Stimulated activated naive CD8-positive, alpha-beta T cell treated with anti-CD3 and anti-CD28 coated beads, Interleukin-15, amount 100 ng/mL, for 72 hours (primary cell): Measurements from ENCODE around the gene FDCSP.
A peak's percentile ranks its signal among the peaks of the same experiment; 100 is the strongest.
"Not testable (repeated sequence)": the region's sequence is repeated elsewhere in the genome, so short reads cannot be mapped to it uniquely, and the experiment has no call there.

Experiments
- ATAC-seq: fragments of 150-1000 bp; cut with Tn5 transposase; 2 replicates; pipeline ENCODE4 v1.10.0; 2021; ENCODE audit warnings: mild to moderate bottlenecking, moderate library complexity
- DNase-seq, 2 donors: peaks; one replicate each; pipeline ENCODE4 v3.0.0; 2021 to 2022
- H3K27ac Mint-ChIP-seq, 2 donors: one replicate each; pipeline ENCODE4 v1.8.0; 2022; ENCODE audit warnings: mild to moderate bottlenecking in 2 of 2, mixed read lengths in 2 of 2, moderate library complexity in 2 of 2
- H3K27me3 Mint-ChIP-seq: one replicate; pipeline ENCODE4 v1.8.0; 2022; ENCODE audit warnings: mixed read lengths
- H3K4me1 Mint-ChIP-seq: one replicate; pipeline ENCODE4 v1.8.0; 2022; ENCODE audit warnings: mild to moderate bottlenecking, mixed read lengths
- H3K4me3 Mint-ChIP-seq, 2 donors: one replicate each; pipeline ENCODE4 v1.8.0; 2022; ENCODE audit warnings: mild to moderate bottlenecking in 2 of 2, mixed read lengths in 2 of 2, moderate library complexity in 1 of 2
- H3K9me3 Mint-ChIP-seq, 2 donors: one replicate each; pipeline ENCODE4 v1.8.0; 2022; ENCODE audit warnings: mixed read lengths in 2 of 2

FDCSP gene

DNA sequence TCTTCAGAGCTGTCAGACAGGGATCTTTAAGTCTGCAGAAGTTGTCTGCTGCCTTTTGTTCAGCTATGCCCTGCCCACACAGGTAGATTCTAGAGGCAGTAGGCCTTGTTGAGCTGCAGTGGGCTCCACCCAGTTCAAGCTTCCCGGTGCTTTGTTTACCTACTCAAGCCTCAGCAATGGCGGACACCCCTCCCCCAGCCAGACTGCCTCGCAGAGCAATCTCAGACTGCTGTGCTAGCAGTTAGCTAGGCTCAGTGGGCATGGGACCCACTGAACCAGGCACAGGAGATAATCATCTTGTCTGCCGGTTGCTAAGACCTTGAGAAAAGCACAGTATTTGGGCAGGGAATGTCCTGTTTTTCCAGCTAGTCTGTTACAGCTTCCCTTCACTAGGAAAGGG is 13.2 kb upstream of the FDCSP start:
- H3K4me3 Mint-ChIP-seq, ATAC-seq, H3K9me3 Mint-ChIP-seq, H3K4me1 Mint-ChIP-seq, H3K27me3 Mint-ChIP-seq, H3K27ac Mint-ChIP-seq, DNase-seq: not testable (repeated sequence)

- not testable (repeated sequence) for H3K4me3 Mint-ChIP-seq, DNase-seq, H3K9me3 Mint-ChIP-seq, ATAC-seq, H3K4me1 Mint-ChIP-seq, H3K27me3 Mint-ChIP-seq, H3K27ac Mint-ChIP-seq
Observed at GRCh38 chr4:70216109-70216508, 9.8 kb upstream of the FDCSP start.

GRCh38 chr4:70216550-70216949 is 9.4 kb upstream of the FDCSP start:
- H3K4me3 Mint-ChIP-seq, ATAC-seq, H3K27me3 Mint-ChIP-seq, H3K27ac Mint-ChIP-seq, H3K4me1 Mint-ChIP-seq, DNase-seq, H3K9me3 Mint-ChIP-seq: not testable (repeated sequence)

- ATAC-seq, H3K27me3 Mint-ChIP-seq, H3K27ac Mint-ChIP-seq, DNase-seq, H3K4me1 Mint-ChIP-seq, H3K9me3 Mint-ChIP-seq, H3K4me3 Mint-ChIP-seq: not testable (repeated sequence)
Observed at GRCh38 chr4:70221389-70221788, 4.5 kb upstream of the FDCSP start.

DNA sequence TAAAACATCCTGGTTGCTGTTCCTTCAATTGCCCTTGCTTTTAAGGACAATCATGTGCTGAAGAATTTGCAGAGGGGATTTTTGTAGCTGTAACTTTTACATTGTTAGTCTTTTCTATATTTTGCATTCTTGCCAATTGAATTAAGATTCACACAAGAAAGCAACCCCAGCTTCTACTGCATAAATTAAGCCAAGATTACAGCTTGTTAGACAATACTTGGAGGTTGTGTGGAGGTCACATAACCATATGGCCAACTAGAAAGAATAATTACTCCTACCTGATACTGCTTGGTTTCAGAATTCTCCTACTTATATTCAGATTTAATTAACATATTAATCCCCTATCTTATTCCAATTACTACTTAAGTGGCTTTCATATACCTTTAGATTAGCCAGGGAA is 4.1 kb upstream of the FDCSP start:
- not testable (repeated sequence) for H3K4me1 Mint-ChIP-seq, H3K9me3 Mint-ChIP-seq, H3K27me3 Mint-ChIP-seq, H3K4me3 Mint-ChIP-seq, DNase-seq, H3K27ac Mint-ChIP-seq, ATAC-seq

GRCh38 chr4:70236125-70236524 is 10.2 kb downstream of the FDCSP start:
- Mint-ChIP-seq H3K27me3 (no peaks in the 10 kb centered on the region), H3K4me3 (no peak overlapping the region), H3K4me1 (no peaks in the 10 kb centered on the region), H3K27ac (no peak overlapping the region), H3K9me3 (no peaks in the 10 kb centered on the region)
- DNase-seq: no peak
- ATAC-seq: no peak

DNA sequence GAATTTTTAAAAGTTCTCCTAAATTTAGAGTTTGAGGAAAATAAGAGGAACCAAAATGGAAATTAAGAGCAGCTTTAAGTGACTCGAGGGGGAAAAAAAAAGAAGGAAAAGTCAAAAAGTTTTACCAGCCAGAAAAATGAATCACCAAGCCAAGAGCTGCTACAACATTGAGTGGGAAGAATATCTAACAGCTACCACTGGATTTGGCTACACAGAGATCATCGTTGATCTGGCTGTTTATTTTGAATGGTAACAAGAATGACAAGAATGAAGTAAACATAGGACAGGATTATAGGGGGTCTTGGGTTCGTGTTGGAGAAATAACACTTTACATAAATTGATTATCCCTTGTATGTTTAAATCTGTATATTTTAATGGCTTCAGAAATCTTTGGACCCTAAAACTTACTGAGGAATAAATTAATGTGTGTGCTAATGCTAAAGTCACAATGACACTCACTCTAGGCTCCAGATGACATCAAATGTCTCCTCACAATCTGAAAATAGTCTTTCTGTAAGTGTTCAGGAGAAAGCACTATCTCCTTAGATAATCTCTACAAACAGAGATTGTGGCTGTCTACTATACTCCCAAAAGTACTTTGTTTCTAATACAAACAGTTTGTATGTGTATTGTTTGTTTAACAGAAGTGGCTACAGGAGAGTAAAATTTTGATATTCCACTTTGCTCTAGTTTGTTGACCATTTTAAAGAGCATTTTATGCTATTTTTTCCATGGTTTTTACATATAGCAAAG is 13.4 kb downstream of the FDCSP start:
- no peak for DNase-seq
- Mint-ChIP-seq H3K9me3 (no peaks in the 10 kb centered on the region), H3K27me3 (no peaks in the 10 kb centered on the region), H3K27ac (no peak overlapping the region), H3K4me3 (no peak overlapping the region), H3K4me1 (no peaks in the 10 kb centered on the region)
- ATAC-seq: no peak

- no peaks in the 10 kb centered on the region for H3K27me3 Mint-ChIP-seq
- no peaks in the 10 kb centered on the region for H3K4me1 Mint-ChIP-seq
- H3K27ac Mint-ChIP-seq: no peak overlapping the region
- no peak overlapping the region for H3K4me3 Mint-ChIP-seq
- no peak for DNase-seq
- H3K9me3 Mint-ChIP-seq: no peaks in the 10 kb centered on the region
- no peak for ATAC-seq
Observed at GRCh38 chr4:70239884-70240591, 14.1 kb downstream of the FDCSP start.

DNA sequence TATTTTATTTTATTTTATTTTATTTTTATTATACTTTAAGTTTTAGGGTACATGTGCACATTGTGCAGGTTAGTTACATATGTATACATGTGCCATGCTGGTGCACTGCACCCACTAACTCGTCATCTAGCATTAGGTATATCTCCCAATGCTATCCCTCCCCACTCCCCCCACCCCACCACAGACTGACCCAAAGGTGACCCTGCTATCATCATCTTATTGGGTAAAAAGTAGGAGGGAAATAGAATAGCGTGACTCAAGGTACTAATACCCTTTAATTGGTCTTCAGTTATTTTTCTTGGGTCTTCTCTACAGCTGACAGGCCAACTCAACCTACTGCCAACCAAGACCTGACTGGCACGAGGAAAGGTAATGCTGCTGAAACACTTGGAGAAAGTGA is 16.4 kb downstream of the FDCSP start, which contains the start of gene CSN3:
CSN3 (plus strand) TSS at position 301 of the 400 bp plus-strand sequence. CDS start 2,223 bp downstream, outside the sequence.
- not testable (repeated sequence) for H3K4me3 Mint-ChIP-seq, DNase-seq, H3K27ac Mint-ChIP-seq, H3K9me3 Mint-ChIP-seq, ATAC-seq, H3K27me3 Mint-ChIP-seq, H3K4me1 Mint-ChIP-seq

GRCh38 chr4:70243091-70243490 is 17.2 kb downstream of the FDCSP start:
- H3K9me3 Mint-ChIP-seq: no peaks in the 10 kb centered on the region
- H3K27me3 Mint-ChIP-seq: no peaks in the 10 kb centered on the region
- no peak overlapping the region for H3K4me3 Mint-ChIP-seq
- ATAC-seq (no peak), DNase-seq (no peak)
- H3K27ac Mint-ChIP-seq: no peak overlapping the region
- H3K4me1 Mint-ChIP-seq: no peaks in the 10 kb centered on the region

DNA sequence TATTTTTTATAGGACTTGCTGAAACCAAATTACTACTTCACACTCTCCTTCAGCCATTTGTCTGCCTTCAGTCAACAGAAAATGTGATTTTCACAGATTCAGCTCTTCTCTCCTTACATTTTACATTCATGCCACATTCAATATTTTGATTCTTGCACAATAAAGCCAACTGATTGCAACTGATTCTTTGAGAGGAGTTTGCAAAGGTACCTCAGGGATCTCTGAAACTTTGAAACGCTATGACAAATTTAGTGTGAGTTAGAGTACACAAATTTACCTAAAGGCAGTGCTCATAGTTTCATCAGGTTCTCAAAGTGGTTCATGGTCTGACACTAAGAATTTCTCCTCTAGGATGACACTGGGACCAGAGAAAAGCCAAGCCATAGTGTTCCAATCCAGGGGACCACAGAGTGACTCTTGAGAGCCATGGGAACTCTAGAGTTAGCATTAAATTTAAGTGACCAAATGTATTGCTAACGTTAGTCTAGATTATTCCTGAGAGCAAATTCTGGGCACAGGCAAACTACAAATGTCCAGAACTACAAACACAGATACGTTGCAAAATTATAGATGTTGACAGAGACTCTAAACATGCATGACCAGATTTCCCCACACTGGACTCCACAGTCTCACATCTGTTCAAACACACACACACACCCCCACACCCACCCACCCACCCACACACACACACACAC is 25.5 kb downstream of the FDCSP start:
- no peaks in the 10 kb centered on the region for H3K9me3 Mint-ChIP-seq
- H3K4me1 Mint-ChIP-seq: no peaks in the 10 kb centered on the region
- ATAC-seq (no peak), DNase-seq (no peak)
- no peak overlapping the region for H3K27ac Mint-ChIP-seq
- H3K4me3 Mint-ChIP-seq: no peak overlapping the region
- no peaks in the 10 kb centered on the region for H3K27me3 Mint-ChIP-seq

DNA sequence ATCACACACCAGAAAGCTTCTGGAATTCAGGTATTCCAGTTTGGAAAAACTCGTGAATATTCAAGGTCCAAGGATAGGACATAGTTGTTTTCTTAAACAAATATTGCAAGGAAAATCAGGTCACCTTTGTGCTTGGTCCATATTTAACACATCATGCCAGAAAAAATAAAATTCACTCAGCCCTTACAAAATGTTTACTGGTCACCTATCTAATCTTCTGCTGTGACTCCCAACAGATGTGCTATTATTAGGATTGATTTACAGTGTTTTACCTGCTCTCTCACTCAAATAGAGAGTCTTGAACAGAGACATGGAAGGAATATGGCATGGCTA is 26.0 kb downstream of the FDCSP start:
- H3K9me3 Mint-ChIP-seq: no peaks in the 10 kb centered on the region
- DNase-seq: no peak
- H3K4me1 Mint-ChIP-seq: no peaks in the 10 kb centered on the region
- no peak overlapping the region for H3K27ac Mint-ChIP-seq
- no peak overlapping the region for H3K4me3 Mint-ChIP-seq
- no peak for ATAC-seq
- no peaks in the 10 kb centered on the region for H3K27me3 Mint-ChIP-seq

DNA sequence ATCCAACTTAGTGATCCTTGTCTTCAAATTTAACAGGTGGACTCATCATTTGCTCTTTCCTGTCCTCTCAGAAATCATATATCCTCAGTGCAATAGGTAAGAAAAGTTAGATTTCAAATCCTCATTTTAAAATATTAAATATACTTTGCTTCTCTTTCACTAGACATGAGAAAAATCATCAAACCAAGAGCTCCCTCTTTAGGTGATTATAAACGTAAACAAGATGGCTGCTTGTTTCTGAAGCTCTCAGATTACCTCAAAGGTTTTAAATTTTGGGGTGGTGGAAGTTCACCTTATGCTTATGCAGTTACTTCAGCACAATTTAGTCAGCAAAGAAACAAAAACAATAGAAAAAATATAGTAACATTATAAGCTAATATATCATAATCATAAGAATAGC is 43.8 kb downstream of the FDCSP start:
- H3K27me3 Mint-ChIP-seq: no peaks in the 10 kb centered on the region
- ATAC-seq: no peak
- no peaks in the 10 kb centered on the region for H3K4me1 Mint-ChIP-seq
- DNase-seq: no peak
- H3K9me3 Mint-ChIP-seq: peaks cover 0 to 5% of the 10 kb centered on the region in 2 donors
- no peak overlapping the region for H3K4me3 Mint-ChIP-seq
- no peak overlapping the region for H3K27ac Mint-ChIP-seq

- Mint-ChIP-seq H3K27ac (no peak overlapping the region), H3K4me1 (no peaks in the 10 kb centered on the region), H3K27me3 (no peaks in the 10 kb centered on the region), H3K9me3 (no peaks in the 10 kb centered on the region), H3K4me3 (no peak overlapping the region)
- ATAC-seq: no peak
- DNase-seq: no peak
Observed at GRCh38 chr4:70277121-70277520, 51.2 kb downstream of the FDCSP start.

DNA sequence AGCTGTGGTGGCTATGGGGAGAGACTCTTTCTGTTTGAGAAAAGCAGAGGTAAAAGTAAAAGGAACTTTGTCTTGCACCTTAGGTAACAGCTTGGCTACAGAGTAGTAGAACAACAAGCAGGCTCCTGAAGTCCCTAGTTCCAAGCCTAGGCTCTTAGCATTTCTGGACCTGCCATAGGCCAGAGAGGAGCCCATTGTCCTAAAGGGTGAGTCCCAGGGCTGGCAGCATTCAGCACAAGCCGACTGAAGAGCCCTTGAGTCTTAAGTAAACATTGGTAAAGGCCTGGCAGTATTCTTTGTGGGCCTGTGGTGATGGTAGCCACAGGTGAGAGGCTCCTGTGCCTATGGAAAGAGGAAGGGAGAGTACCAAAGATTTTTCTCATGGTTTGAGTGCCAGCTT is 54.6 kb downstream of the FDCSP start:
- H3K4me1 Mint-ChIP-seq: no peaks in the 10 kb centered on the region
- ATAC-seq: no peak
- no peaks in the 10 kb centered on the region for H3K27me3 Mint-ChIP-seq

More for the DNA sequence above, 54.6 kb downstream of the FDCSP start:
- no peak for DNase-seq
- H3K4me3 Mint-ChIP-seq: no peak overlapping the region
- H3K27ac Mint-ChIP-seq: peak overlapping the region in 1 of 2 donors; percentile 42
- H3K9me3 Mint-ChIP-seq: no peaks in the 10 kb centered on the region
